B cell (primary cell): Measurements from ENCODE around the gene LRBA. TPM values are rescaled to one million over a fixed set of nuclear protein-coding genes. Genes with fewer than 3 reads are reported as not detected.

Experiments
- ATAC-seq: fragments of 200-7000 bp; cut with Tn5 transposase; one replicate; pipeline ENCODE4 v1.10.0; 2021; ENCODE audit warnings: low read depth, mild to moderate bottlenecking, moderate number of reproducible peaks, moderate library complexity
- CTCF ChIA-PET: fragments of 350-600 bp; sonication (Branson Sonifier 250); formaldehyde crosslinking; loops from one replicate; lab custom pipeline; 2021; ENCODE audit warnings: antibody characterized with exemption, inconsistent platforms; lab: Charles Lee
- POLR2A ChIA-PET: fragments of 350-600 bp; sonication (Branson Sonifier 250); formaldehyde crosslinking; loops from one replicate; lab custom pipeline; 2021; ENCODE audit warnings: antibody characterized with exemption; lab: Charles Lee
- DNase-seq: peaks from one replicate; pipeline ENCODE4 v3.0.0; 2013
- H2AFZ ChIP-seq: 2 replicates; pipeline ENCODE4 v1.6.1; 2012; ENCODE audit warnings: mild to moderate bottlenecking, low read depth, low read length; ENCODE audit not compliant: insufficient read depth, poor library complexity, severe bottlenecking
- H3K27ac ChIP-seq, 2 donors: 1 replicate in 1 of 2; 2 replicates in 1 of 2; pipeline ENCODE4 v1.5.1; 2012 to 2013; ENCODE audit warnings: low read length in 2 of 2, mild to moderate bottlenecking in 2 of 2, moderate library complexity in 1 of 2
- H3K27me3 ChIP-seq, 4 experiments: fragments of 200-600 bp in 1 of 4; sonication (generic) in 1 of 4; replicated peaks in 1 of 4; 1 replicate in 2 of 4; 2 replicates in 2 of 4; pipeline versions ENCODE4 v1.6.1 to v1.7.0; 2013 to 2016; ENCODE audit warnings: low read length in 3 of 4, mild to moderate bottlenecking in 2 of 4, mixed read lengths in 1 of 4, moderate library complexity in 1 of 4; ENCODE audit not compliant: insufficient read depth in 4 of 4, control insufficient read depth in 3 of 4; ENCODE audit errors: control extremely low read depth in 1 of 4
- H3K36me3 ChIP-seq, 2 experiments: replicated peaks in 1 of 2; 1 replicate in 1 of 2; 2 replicates in 1 of 2; pipeline versions ENCODE4 v1.6.1 to v1.7.1; 2013; ENCODE audit warnings: low read length in 1 of 2; ENCODE audit not compliant: insufficient read depth in 2 of 2, control insufficient read depth in 1 of 2; ENCODE audit errors: control extremely low read depth in 1 of 2, extremely low read depth in 1 of 2
- H3K4me1 ChIP-seq, 2 donors: fragments of 200-600 bp in 1 of 2; sonication (generic) in 1 of 2; 1 replicate in 1 of 2; 2 replicates in 1 of 2; pipeline versions ENCODE4 v1.5.1 to v1.6.1; 2013 to 2017; ENCODE audit warnings: low read length in 2 of 2; ENCODE audit not compliant: control insufficient read depth in 2 of 2, insufficient read depth in 2 of 2
- H3K4me2 ChIP-seq: replicated peaks from 2 replicates; pipeline ENCODE3; 2012; ENCODE audit warnings: mild to moderate bottlenecking, low read depth, low read length; ENCODE audit not compliant: poor library complexity, severe bottlenecking
- H3K4me3 ChIP-seq, 5 experiments: fragments of 200-600 bp in 1 of 5; sonication (generic) in 1 of 5; 1 replicate in 3 of 5; 2 replicates in 2 of 5; pipeline versions ENCODE4 v1.5.1 to v1.7.0; 2011 to 2016; ENCODE audit warnings: low read length in 4 of 5, mild to moderate bottlenecking in 4 of 5, low read depth in 2 of 5, control low read depth in 1 of 5, moderate library complexity in 1 of 5; ENCODE audit not compliant: insufficient read depth in 1 of 5; ENCODE audit errors: control extremely low read depth in 1 of 5, extremely low read depth in 1 of 5
- H3K79me2 ChIP-seq: fragments of 200-600 bp; sonication (generic); one replicate; pipeline ENCODE4 v1.6.0; 2016; ENCODE audit warnings: low read length; ENCODE audit not compliant: control insufficient read depth, insufficient read depth
- H3K9ac ChIP-seq: fragments of 200-600 bp; sonication (generic); 2 replicates; pipeline ENCODE4 v1.6.1; 2017; ENCODE audit warnings: mild to moderate bottlenecking, low read length, moderate library complexity
- H3K9me3 ChIP-seq, 3 donors: one replicate each; pipeline versions ENCODE4 v1.6.1 to v1.7.1; 2013; ENCODE audit warnings: low read length in 2 of 3; ENCODE audit not compliant: control insufficient read depth in 2 of 3, insufficient read depth in 1 of 3; ENCODE audit errors: control extremely low read depth in 1 of 3
- H4K20me1 ChIP-seq: 2 replicates; pipeline ENCODE4 v1.6.0; 2012; ENCODE audit warnings: mild to moderate bottlenecking, low read length; ENCODE audit not compliant: insufficient read depth, control insufficient read depth, poor library complexity, severe bottlenecking
- H3K27ac Mint-ChIP-seq: one replicate; pipeline ENCODE4 v1.8.0; 2021; ENCODE audit warnings: mixed read lengths
- H3K27me3 Mint-ChIP-seq: one replicate; pipeline ENCODE4 v1.8.0; 2021; ENCODE audit warnings: mixed read lengths
- H3K4me1 Mint-ChIP-seq: one replicate; pipeline ENCODE4 v1.8.0; 2021; ENCODE audit warnings: mixed read lengths
- H3K4me3 Mint-ChIP-seq: one replicate; pipeline ENCODE4 v1.8.0; 2021; ENCODE audit warnings: mixed read lengths
- H3K9me3 Mint-ChIP-seq: one replicate; pipeline ENCODE4 v1.8.0; 2022; ENCODE audit warnings: mixed read lengths; ENCODE audit not compliant: insufficient read depth
- CTCF ChIP-seq: fragments of 200-600 bp; IDR thresholded peaks from one replicate; pipeline ENCODE4 v1.8.0; 2022; ENCODE audit warnings: antibody characterized with exemption, mild to moderate bottlenecking
- EZH2 ChIP-seq: IDR thresholded peaks from 2 replicates; pipeline ENCODE4 v1.6.1; 2012; ENCODE audit warnings: borderline replicate concordance, low read depth, mild to moderate bottlenecking, moderate library complexity, low read length; ENCODE audit not compliant: insufficient read depth, poor library complexity, severe bottlenecking
- WGBS: methylation state at CpG from one replicate; pipeline ENCODE4 v1.1.5; 2013; ENCODE audit warnings: missing lambda C conversion rate; ENCODE audit not compliant: insufficient coverage; 5-methylcytosine and 5-hydroxymethylcytosine counted together
- intact Hi-C: fragments of 100-400 bp; cut with micrococcal nuclease; formaldehyde crosslinking; loops from one replicate; pipeline ENCODE4 v1.10.0; 2022
- polyA plus RNA-seq: library from polyadenylated mRNA; depleted of rRNA; stranded (reverse); fragments of >200 nt; gene quantifications from 2 replicates; pipeline ENCODE4 v1.2.3, GENCODE V29; 2012
- total RNA-seq, 2 donors: library from RNA; stranded (reverse); fragments of 120-200 nt in 1 of 2; gene quantifications; 1 replicate in 1 of 2; 2 replicates in 1 of 2; pipeline versions ENCODE4 v1.2.3 to v1.2.4, GENCODE V29; 2013 to 2022

LRBA gene
- total and polyA plus RNA-seq, 2 donors (not counting 1 experiment from before 2014, with no cell fraction given), result 17.5 to 86.7 TPM

- H3K79me2 ChIP-seq, result peaks cover 26% of the 10 kb centered on the region
- DNase-seq (no peak), ATAC-seq (no peak)
- no peak overlapping the region for H3K4me3 Mint-ChIP-seq
- no peaks in the 10 kb centered on the region for H3K4me1 ChIP-seq
- intact Hi-C loops, result no loop called here
- H3K27ac Mint-ChIP-seq, result no peak overlapping the region
- no peak overlapping the region for H3K4me3 ChIP-seq
- TF ChIP-seq CTCF, result no peak
- no peak for TF ChIP-seq EZH2
- H4K20me1 ChIP-seq, result peaks cover 27% of the 10 kb centered on the region
- no peaks in the 10 kb centered on the region for H3K9me3 ChIP-seq
- H3K9me3 Mint-ChIP-seq, result no peaks in the 10 kb centered on the region
- ChIA-PET POLR2A (no interaction called here), CTCF (no interaction called here)
- H3K4me1 Mint-ChIP-seq, result peaks cover 45% of the 10 kb centered on the region
- H3K36me3 ChIP-seq, result no peaks in the 10 kb centered on the region
- H2AFZ ChIP-seq, result no peak overlapping the region
- H3K4me2 ChIP-seq, result no peak overlapping the region
- H3K27me3 ChIP-seq, result no peaks in the 10 kb centered on the region
- no peak overlapping the region for H3K27ac ChIP-seq
- H3K9ac ChIP-seq, result no peak overlapping the region
- H3K27me3 Mint-ChIP-seq, result no peaks in the 10 kb centered on the region
These were observed 75.0 kb downstream of the LRBA start for GRCh38 chr4:150940123-150940522.

GRCh38 chr4:150939530-150939929 lies 75.6 kb downstream of the LRBA start:
- intact Hi-C loops, result no loop called here
- Histone ChIP-seq H3K27me3 (no peaks in the 10 kb centered on the region), H3K27ac (no peak overlapping the region), H3K36me3 (no peaks in the 10 kb centered on the region), H3K4me1 (no peaks in the 10 kb centered on the region), H3K4me3 (no peak overlapping the region), H3K79me2 (peaks cover 23% of the 10 kb centered on the region), H4K20me1 (peaks cover 22% of the 10 kb centered on the region), H3K9ac (no peak overlapping the region), H2AFZ (no peak overlapping the region), H3K9me3 (no peaks in the 10 kb centered on the region), H3K4me2 (no peak overlapping the region)
- TF ChIP-seq CTCF, result no peak
- Mint-ChIP-seq H3K4me1 (peaks cover 41% of the 10 kb centered on the region), H3K27me3 (no peaks in the 10 kb centered on the region), H3K27ac (no peak overlapping the region), H3K4me3 (no peak overlapping the region), H3K9me3 (no peaks in the 10 kb centered on the region)
- DNase-seq (no peak), ATAC-seq (no peak)
- CTCF ChIA-PET, result no interaction called here
- POLR2A ChIA-PET, result no interaction called here
- no CpG with 5 or more reads among the region's 3 CpGs for WGBS
